Right kidney (tissue), 1 donor: ENCODE data around the gene LFNG.
A peak's percentile ranks its signal among the peaks of the same experiment; 100 is the strongest.

Experiments used
- DNase-seq: peaks from one replicate; pipeline ENCODE4 v3.0.0-alpha.2; 2016

Gene LFNG

DNA sequence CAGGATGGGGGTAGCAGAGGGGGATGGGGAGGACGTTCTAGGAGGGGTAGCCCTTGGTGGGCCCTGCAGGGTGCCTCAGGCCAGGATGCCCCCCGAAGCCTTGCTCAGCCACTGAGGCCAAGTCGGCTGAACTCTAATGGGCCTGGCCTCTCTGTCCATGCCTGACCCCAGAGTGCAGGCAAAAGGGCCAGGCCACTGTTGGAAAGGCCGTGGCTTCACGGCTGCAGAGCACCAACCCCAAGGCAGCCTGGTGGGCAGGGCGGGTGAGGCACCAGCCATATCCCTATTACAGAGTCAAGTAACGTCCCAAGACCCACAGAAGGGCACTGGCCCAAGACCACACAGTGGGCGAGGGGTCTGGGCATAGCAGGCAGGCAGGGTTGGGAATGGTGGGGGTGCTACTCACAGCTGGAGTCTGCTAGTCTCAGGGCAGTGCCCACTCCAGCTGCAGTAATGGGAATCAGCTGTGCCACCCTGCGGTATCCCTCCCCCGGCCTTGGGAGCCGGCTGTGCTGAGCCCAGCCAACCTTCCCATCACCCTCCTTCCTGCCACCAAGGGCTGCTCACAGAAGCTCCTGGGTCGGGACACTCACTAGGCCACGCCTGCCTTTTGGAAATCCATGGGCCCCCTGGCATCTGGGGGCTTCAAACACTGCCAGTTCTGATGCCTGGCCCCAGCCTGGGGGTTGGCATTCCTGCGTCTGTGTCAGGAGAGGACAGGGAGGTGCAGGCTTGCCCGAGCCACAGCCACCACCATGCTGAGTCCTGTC lies 4.0 kb upstream of the LFNG start:
- no peak for DNase-seq

DNA sequence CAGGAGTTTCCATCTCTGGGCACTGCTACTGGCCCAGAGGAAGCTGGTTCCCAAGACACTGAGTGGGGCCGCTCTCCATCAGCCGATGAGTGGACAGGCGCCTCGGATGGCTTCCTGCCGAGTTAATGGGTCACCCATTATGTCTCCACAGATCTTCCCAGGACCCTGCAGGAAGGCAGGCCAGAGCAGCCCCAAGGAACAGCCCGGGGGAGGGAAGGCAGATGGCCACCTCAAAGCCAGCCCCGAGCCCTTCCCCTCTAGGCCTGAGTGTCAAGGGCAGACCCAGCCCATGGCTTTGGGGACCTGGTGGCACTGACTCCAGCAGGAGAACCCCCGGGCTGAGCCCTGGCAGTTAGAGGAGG lies 3.4 kb upstream of the LFNG start:
- no peak for DNase-seq

DNA sequence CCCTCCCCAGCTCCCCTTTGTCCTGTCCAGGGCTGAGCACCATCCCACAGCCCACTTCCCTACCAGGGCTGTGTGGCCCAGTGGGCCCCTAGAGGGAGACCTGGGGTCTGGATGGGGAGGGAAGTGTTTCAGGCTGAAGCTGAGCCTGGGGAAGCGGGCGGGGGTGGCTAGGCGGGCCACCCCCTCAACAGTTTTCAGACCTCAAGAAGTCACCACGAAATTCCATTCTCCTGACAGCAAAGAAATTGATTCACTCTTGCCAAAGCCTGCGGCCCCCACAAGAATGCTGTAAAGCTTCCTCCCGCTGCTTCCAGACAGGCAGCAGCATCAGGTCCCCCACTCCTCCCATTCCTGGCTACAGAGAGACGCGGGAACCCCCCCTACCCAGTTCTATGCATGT lies 2.5 kb upstream of the LFNG start:
- DNase-seq: no peak

DNA sequence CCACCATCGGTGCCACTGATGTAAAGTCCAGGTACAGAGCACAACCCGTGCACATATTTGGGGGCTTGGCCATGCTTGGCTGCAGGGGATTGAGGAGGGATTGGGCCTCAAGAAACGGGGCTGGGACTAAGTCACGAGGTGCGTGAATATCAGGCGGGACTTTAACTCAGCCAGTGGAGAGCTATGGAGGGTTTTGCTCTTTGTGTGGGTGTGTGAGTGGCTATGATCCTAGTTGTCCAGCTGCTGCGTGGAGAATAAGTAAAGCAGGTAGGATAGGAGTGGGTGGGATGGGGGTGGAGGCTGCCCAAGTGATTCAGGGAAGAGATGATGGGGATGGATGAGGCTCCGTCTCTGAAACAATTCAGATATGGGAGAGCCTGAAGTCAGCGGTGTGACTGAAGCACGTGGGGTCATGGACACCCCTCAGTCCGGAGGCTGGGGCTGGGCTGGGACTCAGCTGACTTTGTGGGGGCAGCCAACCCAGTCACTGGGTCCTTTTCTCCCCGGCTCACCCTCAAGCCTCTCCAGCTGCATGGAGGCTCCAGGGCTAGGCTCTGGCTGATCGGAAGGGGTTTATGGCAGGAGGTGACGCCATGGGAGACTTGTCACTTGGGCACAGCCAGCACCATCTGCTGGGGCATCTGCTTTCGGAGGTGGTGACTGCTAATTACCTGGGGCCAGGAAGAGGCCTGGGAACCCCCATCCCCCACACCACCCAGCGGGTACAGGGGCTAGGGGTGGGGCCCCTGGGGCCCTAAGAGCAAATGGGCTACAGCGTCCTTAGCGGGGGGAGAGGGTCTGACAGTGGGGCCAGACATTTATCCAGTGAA lies 1.7 kb upstream of the LFNG start:
- no peak for DNase-seq

DNA sequence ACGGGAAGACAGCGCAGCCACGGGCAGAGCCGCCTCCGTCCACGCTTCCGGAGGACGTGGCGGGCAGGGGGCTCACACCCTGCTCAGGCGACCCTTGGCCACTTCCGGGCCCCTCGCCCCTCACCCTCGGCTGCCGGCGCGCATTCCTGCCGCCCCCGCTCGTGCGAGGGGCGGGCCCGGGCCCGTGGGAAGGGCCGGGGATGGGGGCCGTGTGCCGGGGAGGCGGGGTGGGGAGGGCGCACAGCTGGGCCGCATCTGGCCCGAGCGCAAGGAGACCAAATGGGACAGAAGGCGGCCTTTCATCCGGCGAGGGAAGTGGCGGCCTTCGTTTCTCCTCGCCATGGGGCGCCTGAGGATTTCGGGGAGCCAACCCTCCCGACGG lies 846 bp upstream of the LFNG start:
- no peak for DNase-seq

DNA sequence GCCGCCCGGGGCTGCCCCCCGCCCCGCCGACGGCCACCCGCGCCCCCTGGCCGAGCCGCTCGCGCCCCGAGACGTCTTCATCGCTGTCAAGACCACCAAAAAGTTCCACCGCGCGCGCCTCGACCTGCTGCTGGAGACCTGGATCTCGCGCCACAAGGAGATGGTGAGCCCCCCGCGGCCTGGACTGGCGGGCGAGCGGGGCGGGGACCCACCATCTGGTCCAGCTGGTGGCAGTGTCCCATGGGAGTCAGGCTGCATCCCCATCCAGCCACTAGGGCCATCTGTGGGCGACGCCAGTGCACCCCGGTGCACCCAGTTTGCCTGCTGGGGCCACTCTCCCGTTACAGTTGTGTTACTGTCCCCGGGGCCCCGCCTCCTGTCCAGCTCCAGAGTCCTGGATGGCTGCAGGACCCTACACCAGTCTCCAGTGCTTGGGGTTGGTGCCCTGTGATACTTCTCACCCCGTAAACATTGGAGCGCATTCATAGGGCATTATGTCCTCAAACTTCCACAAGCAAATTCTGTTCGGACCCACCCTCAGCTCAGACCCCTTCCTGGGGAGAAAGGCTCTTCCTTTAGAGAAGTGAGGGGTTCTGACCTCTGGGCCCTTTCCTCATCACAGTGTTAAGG lies 672 bp downstream of the LFNG start:
- no peak for DNase-seq

DNA sequence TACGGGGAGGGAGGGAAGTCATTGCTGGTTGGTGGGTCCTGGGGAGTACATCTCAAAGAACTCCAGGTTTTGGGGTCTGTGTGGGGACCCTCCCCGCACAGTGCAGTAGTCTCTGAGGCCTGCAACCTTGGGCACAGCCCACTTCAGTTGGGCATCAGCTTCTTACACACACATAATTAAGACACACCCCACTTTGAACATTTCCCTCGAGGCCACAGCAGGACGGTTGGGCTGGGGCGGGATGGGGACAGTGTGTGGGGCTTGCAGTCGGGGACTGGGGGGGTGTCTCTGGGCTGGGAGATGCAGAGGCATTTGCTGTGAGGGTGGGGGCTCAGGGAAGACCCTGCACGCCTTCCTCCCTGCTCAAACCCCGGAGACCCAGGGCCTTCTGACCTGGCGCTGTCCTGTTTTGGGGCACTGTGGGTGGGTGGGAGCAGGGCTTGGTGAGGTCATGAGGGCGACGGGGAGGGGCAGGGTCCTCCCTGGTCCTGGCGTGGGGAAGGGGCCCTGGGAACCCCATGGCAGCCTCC lies 1.3 kb downstream of the LFNG start:
- DNase-seq: no peak

DNA sequence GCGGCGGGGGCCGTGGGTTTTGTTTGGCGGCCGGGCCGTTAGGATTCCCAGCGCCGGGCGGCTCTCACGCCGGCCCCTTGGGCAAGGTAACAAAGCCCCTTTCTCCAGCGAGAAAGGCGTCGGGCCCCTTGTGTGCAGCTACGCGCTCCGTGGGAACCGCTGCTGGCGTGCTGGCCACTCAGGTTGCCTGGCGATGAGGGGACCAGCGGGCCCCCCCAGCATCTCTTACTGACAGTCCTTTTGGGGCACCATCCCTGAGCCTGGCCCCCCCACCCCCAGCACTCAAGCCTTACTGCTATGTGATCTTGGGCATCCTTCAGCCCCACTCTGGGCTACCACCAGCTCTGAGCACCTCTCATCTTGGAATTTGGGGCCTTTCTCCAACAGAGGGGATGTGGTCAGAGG lies 1.8 kb downstream of the LFNG start:
- no peak for DNase-seq

DNA sequence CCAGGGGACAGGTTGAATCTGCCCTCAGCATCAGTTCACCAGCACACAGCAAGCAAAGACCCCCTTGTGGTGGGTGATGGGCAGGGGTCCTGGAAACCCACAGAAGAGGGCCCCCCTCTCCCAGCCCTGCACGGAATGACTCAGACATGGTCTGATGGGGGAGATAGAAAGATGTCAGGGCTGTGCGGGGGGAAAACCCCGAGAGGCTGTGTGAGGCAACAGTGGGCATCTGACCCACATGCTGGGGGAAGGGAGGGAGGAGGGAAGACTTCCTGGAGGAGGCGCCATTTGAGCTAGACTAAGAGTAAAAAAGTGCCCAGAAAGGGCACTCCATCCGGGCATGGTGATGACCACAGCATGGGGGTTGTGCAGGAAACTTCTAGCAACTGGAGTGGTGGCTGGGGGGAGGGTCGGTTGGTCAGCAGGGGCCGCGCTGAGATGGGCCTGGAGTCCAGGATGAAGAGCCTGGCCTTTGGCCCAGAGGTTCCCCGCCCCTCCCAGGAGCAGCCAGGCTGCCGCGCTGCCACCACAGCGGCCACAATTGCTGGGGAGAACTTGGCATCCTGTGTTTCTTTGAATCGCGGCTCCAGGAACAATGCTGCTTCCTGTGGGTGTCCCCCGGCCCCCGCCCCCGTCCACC lies 2.5 kb downstream of the LFNG start:
- no peak for DNase-seq

DNA sequence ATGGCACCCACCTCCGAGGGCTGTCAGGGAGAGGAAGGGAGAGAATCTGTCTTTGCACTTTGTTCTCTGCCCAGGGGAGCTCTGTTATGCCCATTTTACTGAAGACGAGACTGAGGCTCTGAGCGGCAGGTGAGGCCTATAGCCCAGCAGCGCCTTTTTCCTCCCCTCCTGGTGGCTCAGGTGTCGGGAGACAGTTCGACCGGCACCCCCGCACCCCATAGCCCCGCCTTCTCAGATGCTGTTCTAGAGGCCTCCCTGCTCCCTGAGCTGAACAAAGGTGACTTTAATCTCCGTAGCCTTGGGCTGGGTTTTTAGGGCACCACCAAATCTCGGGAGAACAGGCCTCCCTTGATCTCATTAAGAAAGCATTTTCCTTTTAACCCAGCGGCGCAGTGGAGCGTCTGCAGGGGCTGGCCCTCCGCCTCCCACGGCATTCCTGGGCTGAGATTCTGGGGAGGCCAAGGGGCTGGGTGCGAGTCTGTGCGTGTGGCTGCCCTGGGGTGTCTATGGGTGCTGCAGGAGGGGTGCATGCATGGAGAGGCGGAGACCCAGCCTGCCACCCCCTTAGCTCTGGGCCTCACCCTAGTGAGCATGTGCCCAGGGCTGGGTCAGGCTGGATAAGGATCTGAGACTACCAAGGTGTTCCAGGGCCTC lies 3.3 kb downstream of the LFNG start:
- DNase-seq: peak; percentile 69

DNA sequence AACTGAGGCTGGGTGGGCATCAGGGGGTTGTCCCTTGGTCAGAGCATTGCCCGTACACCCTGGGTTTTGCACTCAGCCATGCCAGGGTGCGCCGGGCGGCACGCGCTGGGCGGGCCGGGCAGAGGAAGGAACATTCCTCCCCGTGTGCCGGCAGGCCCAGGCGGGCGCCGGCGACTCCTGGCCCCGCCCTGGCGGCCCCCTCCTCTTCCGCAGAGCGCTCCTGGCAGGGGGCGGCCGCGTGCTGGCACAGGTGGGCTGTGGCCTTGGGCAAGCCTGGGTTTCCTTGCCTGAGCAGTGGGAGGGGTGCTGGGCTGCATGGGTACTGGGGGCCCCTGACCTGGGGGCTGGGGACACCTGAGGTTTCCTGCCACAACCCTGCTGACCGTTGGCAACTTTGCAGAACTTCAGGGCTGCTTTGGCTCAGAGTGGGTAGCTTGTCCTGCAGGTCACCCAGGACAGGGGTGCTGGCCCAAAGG lies 3.9 kb downstream of the LFNG start:
- DNase-seq: peak; percentile 67

DNA sequence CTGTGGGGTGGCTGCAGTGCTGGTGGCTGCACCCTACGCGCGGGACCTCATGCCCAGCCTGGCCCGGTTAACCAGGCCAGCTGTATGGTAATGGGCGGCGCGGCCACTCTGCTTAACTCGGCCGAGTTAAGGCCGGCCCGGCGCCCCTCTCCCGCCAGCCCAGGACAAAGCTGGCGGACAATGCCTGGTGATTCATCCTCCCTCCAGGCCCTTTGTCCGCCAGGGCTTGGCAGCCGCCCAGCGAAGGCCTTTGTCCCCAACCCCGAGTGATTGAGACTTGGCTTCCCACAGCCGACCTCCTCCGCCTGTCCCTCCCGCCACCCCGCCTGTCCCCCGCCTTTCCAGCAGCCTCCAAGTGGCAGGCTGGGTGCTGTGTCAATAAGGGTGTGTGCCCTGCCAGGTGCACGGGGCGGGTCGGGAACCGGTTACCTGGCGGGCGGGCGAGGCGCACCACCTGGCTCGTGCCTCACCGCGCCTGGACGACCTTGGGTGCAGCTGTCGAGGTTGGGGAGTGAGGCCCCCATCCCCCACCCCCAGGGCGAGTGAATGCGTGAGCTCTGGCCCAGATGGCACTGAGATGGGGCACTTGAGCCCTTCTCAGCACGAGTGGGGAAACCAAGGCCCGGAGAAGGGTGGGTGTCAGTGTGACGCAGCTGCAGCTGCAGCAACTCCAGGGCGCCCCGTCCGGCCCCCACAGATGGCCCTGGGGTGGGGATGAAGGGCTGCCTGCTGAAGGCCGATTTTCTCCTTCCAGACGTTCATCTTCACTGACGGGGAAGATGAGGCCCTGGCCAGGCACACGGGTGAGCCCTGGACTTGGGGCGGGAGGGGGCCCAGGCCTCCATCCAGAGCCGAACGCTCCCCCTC lies 4.6 kb downstream of the LFNG start:
- DNase-seq: no peak

DNA sequence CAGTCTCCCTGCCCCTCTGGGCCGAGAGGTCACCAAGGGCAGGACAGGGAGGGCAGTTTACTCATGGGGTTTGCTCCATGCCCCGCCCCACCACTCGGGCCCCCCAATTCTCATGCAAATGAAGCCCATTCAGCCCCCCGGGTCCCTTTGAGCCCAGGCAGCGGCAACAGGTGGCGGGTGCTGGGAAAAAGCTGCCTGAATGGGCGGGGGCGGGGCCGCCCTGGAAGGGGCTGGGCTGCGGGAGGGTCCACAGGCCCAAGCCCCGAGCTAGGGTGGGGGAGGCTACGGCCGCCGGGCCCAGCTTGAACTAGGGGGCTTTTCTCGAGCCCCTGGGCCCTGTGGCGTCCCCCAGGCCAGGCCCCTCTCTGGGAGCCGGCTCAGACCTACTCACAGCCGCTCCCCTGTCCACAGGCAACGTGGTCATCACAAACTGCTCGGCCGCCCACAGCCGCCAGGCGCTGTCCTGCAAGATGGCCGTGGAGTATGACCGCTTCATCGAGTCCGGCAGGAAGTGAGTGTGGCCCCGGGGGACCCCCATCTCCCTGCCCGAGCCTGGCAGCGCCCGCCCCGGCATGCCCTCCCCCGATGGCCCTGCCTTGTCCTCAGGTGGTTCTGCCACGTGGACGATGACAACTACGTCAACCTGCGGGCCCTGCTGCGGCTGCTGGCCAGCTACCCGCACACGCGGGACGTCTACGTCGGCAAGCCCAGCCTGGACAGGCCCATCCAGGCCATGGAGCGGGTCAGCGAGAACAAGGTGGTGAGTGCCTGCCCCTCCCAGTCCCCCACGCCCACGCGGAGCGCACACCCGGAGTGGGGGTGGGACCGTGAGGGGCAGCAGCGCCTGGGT lies 5.5 kb downstream of the LFNG start:
- no peak for DNase-seq

DNA sequence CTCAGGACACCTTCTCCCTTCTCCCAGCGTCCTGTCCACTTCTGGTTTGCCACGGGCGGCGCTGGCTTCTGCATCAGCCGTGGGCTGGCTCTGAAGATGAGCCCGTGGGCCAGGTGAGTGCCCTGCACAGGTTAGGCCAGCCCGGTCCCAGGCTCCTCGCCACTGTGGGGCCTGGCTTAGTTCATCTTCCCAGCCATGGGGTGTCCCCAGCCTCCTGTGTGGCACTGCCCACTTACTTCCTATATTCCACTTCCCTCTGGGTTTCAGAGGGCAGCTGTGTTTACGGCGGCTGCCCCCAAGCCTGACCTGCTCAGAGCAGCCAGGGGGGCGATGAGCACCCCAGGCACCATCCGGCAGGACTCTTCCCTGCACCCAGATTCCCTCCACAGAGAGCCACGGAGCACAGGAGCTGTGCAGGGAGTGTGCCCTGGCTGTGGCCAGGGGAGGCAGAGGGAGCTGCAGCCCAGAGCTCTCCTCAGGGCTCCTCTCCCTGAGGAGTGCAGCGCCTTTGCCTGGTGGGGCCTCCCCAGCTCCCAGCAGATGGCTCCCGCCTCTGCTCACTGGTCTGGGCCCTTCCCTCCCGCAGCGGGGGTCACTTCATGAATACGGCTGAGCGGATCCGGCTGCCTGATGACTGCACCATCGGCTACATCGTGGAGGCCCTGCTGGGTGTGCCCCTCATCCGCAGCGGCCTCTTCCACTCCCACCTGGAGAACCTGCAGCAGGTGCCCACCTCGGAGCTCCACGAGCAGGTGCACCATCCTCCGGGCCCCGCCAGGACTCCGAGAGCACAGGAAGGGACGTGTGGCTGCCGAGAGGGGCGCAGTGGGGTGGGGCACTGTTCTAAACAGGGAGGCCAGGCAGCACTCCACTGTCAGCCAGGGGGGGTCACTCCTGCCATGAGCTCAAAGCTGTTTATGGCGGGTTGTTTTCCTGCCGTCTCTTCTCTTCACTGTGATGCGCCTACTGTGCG lies 6.4 kb downstream of the LFNG start:
- no peak for DNase-seq

DNA sequence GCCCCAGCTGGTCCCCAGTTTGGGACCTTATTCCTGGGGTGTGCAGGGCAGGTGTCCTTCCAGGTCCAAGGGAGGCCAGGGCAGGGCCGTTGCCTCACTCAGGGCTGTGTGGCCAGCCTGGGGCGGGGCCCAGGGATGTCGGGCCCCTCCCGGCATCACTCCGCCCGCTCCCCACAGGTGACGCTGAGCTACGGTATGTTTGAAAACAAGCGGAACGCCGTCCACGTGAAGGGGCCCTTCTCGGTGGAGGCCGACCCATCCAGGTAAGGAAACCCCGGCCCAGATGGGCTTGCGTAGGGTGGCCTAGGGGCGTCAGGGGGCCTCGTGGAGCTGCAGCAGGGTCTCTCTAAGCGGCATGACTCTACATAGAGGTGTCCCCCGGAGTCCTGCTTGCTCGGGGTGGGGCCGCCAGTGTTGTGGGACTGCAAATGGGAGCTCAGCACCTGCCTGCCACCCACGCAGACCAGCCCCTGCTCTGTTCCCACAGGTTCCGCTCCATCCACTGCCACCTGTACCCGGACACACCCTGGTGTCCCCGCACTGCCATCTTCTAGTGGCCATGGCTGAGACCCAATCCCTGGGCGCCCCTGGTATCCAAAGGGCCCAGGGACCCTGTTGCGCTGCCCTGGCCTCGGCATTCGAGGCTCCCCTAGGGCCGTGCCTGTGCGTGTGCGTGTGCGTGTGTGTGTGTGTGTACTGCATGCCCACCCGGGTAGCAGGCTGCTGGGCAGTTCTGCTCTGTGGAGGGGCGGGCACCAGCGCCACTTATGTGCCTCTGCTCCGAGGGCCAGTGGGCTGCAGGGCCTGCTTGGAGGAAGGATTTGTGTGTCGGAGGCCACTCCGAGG lies 7.3 kb downstream of the LFNG start:
- no peak for DNase-seq

DNA sequence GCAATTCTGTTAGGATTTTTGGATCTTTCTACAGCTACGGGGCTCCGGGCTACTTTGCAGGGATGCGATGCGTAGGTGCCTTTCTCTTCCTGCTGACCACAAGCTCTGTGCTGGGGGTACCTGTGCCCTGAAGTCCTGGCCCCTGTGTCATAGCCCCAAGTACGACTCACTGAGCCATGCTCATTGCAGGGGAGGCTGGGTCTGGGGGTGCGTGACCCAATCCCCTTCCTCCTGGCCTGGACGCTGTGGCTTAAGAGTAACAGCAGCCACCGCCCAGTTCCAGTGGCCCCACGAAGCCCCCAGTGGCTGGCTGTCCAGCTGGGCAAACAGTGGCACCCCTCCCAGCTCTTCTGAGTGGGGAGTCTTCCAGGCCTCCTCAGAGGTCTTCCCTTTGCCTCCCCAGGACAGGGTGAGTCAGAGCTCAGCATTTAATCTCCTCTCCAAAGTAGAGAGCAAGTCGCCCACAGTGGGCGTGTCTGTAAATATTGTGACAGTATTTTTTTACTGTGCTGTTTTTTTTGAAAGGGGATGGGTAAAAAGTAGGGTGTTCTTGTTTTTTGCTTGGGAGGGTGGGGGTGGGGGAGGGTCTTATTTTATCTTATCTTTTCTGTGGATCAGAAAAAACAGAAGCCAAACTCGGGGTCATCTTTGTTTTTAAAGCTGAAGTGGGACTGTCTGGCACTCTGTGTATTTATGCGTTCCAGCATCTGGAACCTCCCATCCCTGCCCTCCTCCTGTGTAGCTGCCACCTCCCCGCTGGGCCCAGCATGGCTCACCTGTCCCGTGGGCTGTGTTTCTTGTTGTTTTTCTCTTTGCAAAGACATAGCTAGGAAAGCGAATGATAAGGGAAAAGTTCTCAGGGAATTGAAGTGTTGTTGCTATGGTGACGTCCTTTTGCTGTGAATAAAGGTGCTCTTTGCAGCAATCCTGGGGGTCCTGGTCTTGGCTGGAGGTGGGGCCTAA lies 8.2 kb downstream of the LFNG start:
- peak; percentile 17 for DNase-seq
